Mucosa of stomach (tissue), 1 donor: ENCODE measurements around the gene SYDE2.
"Not testable (repeated sequence)": the region's sequence is repeated elsewhere in the genome, so short reads cannot be mapped to it uniquely, and the experiment has no call there.

Source experiments
- H3K27me3 ChIP-seq: one replicate; pipeline ENCODE4 v1.7.0; 2013; ENCODE audit warnings: mild to moderate bottlenecking, low read length; ENCODE audit not compliant: control insufficient read depth, insufficient read depth
- H3K36me3 ChIP-seq: one replicate; pipeline ENCODE4 v1.7.0; 2013; ENCODE audit warnings: low read length; ENCODE audit not compliant: control insufficient read depth, insufficient read depth
- H3K4me1 ChIP-seq: one replicate; pipeline ENCODE4 v1.7.0; 2013; ENCODE audit warnings: mild to moderate bottlenecking, low read length; ENCODE audit not compliant: control insufficient read depth, insufficient read depth
- H3K4me3 ChIP-seq: one replicate; pipeline ENCODE4 v1.7.0; 2013; ENCODE audit warnings: low read length
- H3K9ac ChIP-seq: one replicate; pipeline ENCODE4 v1.7.0; 2013; ENCODE audit warnings: mild to moderate bottlenecking, low read length, moderate library complexity
- H3K9me3 ChIP-seq: one replicate; pipeline ENCODE4 v1.7.0; 2013; ENCODE audit warnings: mild to moderate bottlenecking, low read length, moderate library complexity; ENCODE audit not compliant: control insufficient read depth
- donor health status: Pancreatic carcinoma.

Gene SYDE2

DNA sequence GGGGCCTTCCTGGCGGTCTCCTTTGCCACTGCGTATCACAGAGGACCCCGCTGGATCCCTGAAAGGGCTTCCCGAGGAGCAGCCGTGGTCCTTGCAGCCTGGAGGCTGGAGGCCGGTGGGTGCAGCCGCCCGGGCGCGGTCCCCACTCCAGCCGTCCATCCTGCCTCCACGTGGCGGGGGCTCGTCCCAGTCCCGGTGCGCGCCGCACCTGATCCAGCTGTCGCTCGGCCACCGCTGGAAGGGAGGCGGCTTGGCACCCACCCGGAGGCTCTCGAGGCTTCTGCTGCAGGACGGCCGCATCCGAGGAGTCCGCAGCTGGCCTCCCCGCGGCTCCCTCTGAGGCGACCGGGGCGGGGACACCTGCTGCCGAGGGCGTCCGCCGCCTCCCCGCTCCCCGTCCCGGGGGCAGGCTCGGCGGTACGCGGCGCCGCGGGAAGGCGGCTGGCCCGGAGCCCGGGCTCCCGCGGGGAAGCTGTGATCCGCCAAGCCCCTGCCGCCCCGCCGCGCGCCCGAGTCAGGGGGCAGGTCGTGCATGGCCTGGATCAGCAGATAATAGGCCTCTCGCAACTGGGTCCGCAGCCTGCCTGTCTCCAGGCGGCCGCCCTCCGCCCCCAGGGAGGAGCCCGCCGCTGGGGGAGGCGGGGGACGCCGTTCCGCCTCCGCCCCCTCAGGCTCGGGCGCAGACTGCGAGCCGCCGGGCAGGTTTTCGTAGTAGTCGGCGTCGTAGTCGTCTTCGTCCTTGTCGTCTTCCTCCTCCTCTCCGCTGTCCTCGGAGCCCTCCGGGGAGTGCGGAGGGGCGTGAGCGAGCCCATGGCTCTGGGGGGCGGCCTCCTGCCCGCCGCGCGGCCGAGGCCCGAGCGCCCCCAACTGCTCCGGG, at the start of gene SYDE2:
Gene SYDE2 (minus strand): TSS at position 554 of the 877 bp plus-strand sequence. CDS start 20 bp downstream, at position 534.
- H3K36me3 ChIP-seq: no peaks in the 10 kb centered on the region
- peak within 1 kb of the TSS; percentile 82 for H3K4me3 ChIP-seq
- H3K9me3 ChIP-seq: no peaks in the 10 kb centered on the region
- H3K27me3 ChIP-seq: no peaks in the 10 kb centered on the region
- peak within 1 kb of the TSS; percentile 95 for H3K9ac ChIP-seq
- H3K4me1 ChIP-seq: no peaks in the 10 kb centered on the region

GRCh38 chr1:85249042-85249441, 48.2 kb upstream of the SYDE2 start:
- H3K36me3 ChIP-seq, H3K9me3 ChIP-seq, H3K4me1 ChIP-seq, H3K4me3 ChIP-seq, H3K9ac ChIP-seq, H3K27me3 ChIP-seq: not testable (repeated sequence)

DNA sequence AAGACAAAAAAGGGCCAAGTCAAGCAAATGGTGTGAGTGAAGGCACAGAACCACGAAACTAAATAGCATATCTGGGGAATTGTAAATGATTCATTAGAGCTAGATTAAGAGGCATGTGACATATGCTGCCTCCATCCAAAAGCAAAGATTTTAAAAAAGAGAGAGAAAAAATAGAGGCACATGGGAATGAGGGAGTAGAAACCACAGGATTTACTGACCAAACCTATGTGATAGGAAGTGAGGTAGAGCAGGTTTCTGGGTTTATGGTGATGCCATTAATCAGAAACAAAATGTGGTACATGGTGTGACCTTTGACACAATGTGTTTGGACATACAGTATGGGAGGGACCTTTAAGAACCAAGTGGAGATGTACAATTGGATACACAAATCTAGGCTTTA, 45.1 kb upstream of the SYDE2 start:
- H3K9ac ChIP-seq: no peak overlapping the region
- peaks cover 3% of the 10 kb centered on the region for H3K4me1 ChIP-seq
- no peak overlapping the region for H3K4me3 ChIP-seq
- H3K27me3 ChIP-seq: no peaks in the 10 kb centered on the region
- H3K36me3 ChIP-seq: no peaks in the 10 kb centered on the region
- no peaks in the 10 kb centered on the region for H3K9me3 ChIP-seq

- Histone ChIP-seq H3K4me3 (no peak overlapping the region), H3K9me3 (no peaks in the 10 kb centered on the region), H3K9ac (no peak overlapping the region), H3K27me3 (no peaks in the 10 kb centered on the region), H3K36me3 (no peaks in the 10 kb centered on the region), H3K4me1 (peaks cover 8% of the 10 kb centered on the region)
Observed at GRCh38 chr1:85245456-85245855, 44.6 kb upstream of the SYDE2 start.

- H3K9ac ChIP-seq: no peak overlapping the region
- H3K27me3 ChIP-seq: no peaks in the 10 kb centered on the region
- no peaks in the 10 kb centered on the region for H3K9me3 ChIP-seq
- no peak overlapping the region for H3K4me3 ChIP-seq
- peaks cover 12% of the 10 kb centered on the region for H3K4me1 ChIP-seq
- H3K36me3 ChIP-seq: no peaks in the 10 kb centered on the region
Observed at GRCh38 chr1:85244271-85245061, 43.6 kb upstream of the SYDE2 start.

DNA sequence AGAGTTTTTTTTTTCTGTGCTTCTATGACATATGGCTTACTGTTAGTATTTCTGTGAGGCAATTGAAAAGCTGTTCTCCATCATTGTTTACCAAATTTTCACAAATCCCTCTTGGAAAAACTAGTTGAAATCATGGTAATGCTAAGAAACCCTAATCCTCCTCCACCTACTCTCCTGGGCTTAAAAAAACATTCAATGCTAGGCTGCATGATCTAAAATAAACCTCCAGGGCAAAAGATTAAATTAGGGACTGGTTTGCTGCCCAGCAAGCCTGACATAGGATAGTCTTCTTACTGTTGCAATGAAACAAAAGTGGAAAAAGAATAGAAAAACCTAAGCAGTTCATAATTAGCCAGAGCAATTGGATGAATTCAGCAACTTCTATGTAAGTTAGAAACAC, 42.6 kb upstream of the SYDE2 start:
- H3K27me3 ChIP-seq: no peaks in the 10 kb centered on the region
- H3K4me1 ChIP-seq: peaks cover 12% of the 10 kb centered on the region
- no peaks in the 10 kb centered on the region for H3K36me3 ChIP-seq
- H3K9me3 ChIP-seq: no peaks in the 10 kb centered on the region
- no peak overlapping the region for H3K4me3 ChIP-seq
- H3K9ac ChIP-seq: no peak overlapping the region

DNA sequence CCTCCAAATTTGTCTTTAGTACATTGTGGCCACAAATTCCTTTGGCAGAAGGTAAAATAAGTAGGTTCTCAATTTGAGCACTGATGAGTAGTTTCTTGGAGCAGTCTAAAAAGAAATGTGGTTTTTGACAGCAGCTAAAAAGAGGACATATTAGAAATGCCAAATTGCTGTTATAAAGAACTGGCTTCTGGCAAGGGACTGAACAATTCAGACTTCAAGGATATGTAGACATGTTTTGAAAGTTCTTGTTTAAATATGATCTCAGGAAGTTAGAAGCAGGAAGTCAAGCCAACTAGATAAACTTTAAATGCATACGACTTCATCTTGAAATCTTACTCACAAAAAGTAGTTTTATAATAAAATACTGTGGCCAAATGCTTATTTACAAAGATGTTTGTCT, 39.8 kb upstream of the SYDE2 start:
- Histone ChIP-seq H3K36me3 (no peaks in the 10 kb centered on the region), H3K9me3 (no peaks in the 10 kb centered on the region), H3K9ac (peak overlapping the region; percentile 36), H3K4me3 (no peak overlapping the region), H3K4me1 (peaks cover 12% of the 10 kb centered on the region), H3K27me3 (no peaks in the 10 kb centered on the region)

- no peaks in the 10 kb centered on the region for H3K36me3 ChIP-seq
- no peak overlapping the region for H3K4me3 ChIP-seq
- H3K9ac ChIP-seq: peak overlapping the region; percentile 36
- H3K4me1 ChIP-seq: peaks cover 12% of the 10 kb centered on the region
- no peaks in the 10 kb centered on the region for H3K9me3 ChIP-seq
- no peaks in the 10 kb centered on the region for H3K27me3 ChIP-seq
Observed at GRCh38 chr1:85240174-85240601, 39.4 kb upstream of the SYDE2 start.

GRCh38 chr1:85237613-85238012, 36.8 kb upstream of the SYDE2 start:
- H3K9ac ChIP-seq: no peak overlapping the region
- no peak overlapping the region for H3K4me3 ChIP-seq
- H3K4me1 ChIP-seq: peaks cover 12% of the 10 kb centered on the region
- no peaks in the 10 kb centered on the region for H3K9me3 ChIP-seq
- H3K27me3 ChIP-seq: no peaks in the 10 kb centered on the region
- no peaks in the 10 kb centered on the region for H3K36me3 ChIP-seq

DNA sequence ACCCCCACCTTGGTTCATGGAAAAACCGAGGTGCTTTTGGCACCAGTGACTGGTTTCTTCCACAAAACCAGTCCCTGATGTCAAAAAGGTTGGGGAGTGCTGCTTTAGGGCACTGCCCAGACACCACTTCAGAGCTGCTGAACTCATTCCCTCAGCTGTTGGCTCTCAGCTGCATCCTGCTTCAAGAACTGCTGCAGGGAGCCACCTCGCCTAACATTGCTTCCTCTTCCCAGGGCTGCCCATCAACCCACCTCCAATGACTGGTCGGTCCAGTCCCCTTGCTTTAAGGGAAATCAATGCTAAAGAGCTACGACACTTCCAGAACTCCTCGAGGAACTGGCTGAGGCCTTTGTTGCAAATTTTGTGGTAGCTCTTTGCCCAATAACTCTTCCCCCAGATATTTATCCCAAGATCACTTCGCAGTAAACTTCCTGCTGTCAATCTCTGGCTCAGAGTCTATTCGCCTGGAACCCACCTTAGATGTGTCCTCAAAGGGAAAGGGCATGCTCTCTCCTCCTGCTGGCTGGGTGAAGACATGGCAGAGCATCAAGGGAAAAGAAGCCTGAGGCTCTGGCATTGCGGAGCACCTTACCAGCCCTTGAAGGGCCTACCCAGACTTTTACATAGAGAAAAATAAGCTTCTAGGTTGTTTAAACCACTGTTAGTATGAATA, 29.6 kb upstream of the SYDE2 start:
- no peaks in the 10 kb centered on the region for H3K9me3 ChIP-seq
- no peaks in the 10 kb centered on the region for H3K27me3 ChIP-seq
- H3K4me1 ChIP-seq: peaks cover 15% of the 10 kb centered on the region
- no peaks in the 10 kb centered on the region for H3K36me3 ChIP-seq
- H3K4me3 ChIP-seq: no peak overlapping the region
- no peak overlapping the region for H3K9ac ChIP-seq

DNA sequence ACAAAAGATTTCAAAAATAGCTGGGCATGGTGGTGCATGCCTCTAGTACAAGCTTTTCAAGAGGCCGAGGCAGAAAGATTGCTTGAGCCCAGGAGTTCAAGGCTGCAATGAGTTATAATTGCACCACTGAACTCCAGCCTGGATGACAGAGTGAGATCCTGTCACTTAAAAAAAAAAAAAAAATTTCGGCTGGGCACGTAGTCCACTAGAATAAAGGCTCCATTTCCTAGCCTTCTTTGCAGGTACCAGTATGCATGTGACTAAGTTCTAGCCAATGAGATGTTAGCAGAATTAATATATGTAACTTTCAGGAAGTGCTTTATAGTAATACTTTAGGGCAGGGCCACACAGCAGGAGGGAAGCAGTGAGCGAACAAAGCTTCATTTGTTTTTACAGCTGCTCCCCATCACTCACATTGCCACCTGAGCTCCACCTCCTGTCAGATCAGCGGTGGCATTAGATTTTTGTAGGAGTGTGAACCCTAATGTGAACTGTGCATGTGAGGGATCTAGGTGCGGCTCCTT, 28.8 kb upstream of the SYDE2 start:
- Histone ChIP-seq H3K4me1 (peaks cover 24% of the 10 kb centered on the region), H3K27me3 (no peaks in the 10 kb centered on the region), H3K4me3 (no peak overlapping the region), H3K36me3 (no peaks in the 10 kb centered on the region), H3K9ac (no peak overlapping the region), H3K9me3 (no peaks in the 10 kb centered on the region)
